MCF 10A (cell line): ENCODE data around the gene DLG2. TPM values are rescaled to one million over a fixed set of nuclear protein-coding genes. Genes with fewer than 3 reads are reported as not detected.

Experiments used
- total RNA-seq: library from RNA; stranded (reverse); gene quantifications from 2 replicates; pipeline ENCODE4 v1.2.3, GENCODE V29; 2022

The DLG2 gene
- total RNA-seq, 1 experiment from 2014 or later = 0.26 TPM

Other genes with a start within 250 kb of the DLG2 start
- gene TMEM126B, start 1.2 kb upstream of the DLG2 start, total RNA-seq = 38.4 and 50.4 TPM in 2 replicates
- gene TMEM126A, start 20.6 kb upstream of the DLG2 start, total RNA-seq = 33.5 and 34.9 TPM in 2 replicates
- gene CREBZF, start 37.8 kb upstream of the DLG2 start, total RNA-seq = 34.3 and 36.0 TPM in 2 replicates
- not detected in 2 replicates for gene CCDC89, start 58.9 kb upstream of the DLG2 start, total RNA-seq
- gene SYTL2, start 183.8 kb upstream of the DLG2 start, total RNA-seq = 2.1 and 2.7 TPM in 2 replicates
- gene CCDC83, start 228.0 kb upstream of the DLG2 start, total RNA-seq = not detected in 2 replicates